Fibroblast of the conjunctiva (primary cell): ENCODE data around the gene HSF2.

Experiments used
- DNase-seq: peaks from one replicate; pipeline ENCODE4 v3.0.0-alpha.2; 2010; ENCODE audit warnings: low read depth

The HSF2 gene

DNA sequence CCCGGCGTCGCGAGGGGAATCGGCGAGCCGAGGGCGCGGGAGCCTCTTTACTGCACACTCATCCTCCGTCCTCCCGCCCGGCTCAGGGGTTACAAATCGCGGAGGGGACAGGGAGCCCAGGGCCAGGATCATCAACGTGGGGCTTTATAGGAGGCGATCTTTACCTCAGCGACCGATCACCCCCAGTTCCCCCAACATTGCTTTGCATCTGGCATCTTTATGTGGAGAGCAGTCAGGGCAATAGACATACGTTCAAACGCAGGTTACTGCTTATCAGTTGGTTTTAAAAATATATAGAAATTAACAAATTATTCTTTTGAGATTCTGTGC is 634 bp downstream of the HSF2 start:
- DNase-seq: no peak

DNA sequence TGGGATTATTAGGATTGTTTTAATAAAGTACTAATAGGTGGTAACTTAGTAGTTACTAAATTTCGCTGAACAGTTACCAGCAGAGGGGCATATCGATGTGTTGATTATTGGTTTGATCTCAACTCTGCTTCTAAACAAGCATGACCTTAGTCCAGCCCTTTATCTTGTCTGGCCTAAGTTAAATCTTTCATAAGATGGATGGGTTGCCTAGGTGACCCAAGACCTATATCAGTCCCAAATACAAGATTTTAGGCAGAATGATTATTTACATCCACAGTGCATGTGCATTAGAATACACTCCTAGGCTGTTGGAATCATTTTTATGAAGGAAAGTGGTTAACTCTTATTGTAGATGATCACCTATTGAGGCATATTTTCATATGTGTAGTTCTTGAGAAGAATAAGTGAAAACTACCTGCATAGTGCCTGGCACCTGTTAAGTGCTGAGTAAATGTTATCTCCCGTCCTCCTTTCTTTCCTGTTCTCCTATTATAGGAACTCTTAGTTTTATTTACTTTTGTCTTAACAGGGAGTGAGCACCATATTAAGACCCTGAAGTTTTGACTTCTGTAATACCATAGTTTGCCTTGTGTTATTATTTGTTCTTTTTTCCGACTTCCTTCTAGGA is 1.1 kb downstream of the HSF2 start:
- no peak for DNase-seq

DNA sequence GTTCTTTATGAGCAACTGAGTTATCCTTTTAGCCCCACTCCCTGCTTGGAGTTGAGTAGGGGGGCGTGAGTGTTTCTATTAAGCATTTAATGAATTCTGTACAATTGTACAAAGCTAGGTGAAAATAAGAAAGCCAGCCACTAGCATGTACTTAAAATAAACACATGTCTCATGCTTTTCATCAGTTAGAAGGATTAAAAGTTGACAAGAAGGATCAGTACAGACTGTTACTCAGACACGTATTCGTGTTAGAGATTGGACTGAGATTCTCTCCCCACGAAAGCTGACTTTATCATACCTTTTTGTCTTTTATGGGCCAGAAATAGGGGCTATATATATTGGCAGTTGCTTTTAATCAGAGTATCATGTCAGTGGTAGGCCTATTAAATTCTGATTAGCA is 1.7 kb downstream of the HSF2 start:
- DNase-seq: no peak

DNA sequence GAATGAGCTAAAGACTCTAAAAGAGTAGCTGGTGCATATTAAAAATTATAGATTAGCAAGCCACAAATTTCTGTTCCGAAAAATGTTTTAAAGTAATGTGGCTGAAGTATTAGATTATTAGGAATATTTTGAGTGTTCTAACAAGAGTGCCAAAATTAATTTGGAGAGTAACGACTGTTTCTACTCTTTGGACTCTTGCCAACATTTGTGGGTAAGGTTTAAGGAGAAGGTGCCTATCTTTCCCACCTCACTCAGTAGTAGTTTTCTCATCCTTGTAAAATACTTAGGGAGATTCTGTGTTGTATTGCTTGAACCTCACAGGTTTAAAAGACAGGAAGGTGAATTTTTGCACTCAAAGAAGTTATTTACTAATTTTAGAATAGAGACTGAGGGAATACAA is 5.0 kb downstream of the HSF2 start:
- DNase-seq: no peak

DNA sequence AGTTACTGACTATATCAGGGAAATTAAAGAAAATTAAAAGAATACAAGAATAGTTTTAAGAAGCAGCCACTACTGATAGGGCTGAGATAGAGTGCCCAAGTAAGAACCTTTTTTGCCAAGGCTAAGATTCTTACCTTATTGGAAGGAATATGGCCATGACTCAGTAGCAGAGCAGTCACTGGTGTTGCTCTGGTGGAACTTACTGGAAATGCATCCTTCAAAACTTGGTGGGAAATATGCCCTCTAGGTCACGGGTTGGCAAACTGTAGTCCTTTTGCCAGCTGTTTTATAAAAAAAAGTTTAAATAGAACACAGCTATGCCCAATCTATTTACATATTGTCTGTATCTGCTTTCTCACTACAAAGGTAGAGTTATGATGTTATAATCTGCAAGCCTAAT is 6.0 kb downstream of the HSF2 start:
- DNase-seq: no peak

DNA sequence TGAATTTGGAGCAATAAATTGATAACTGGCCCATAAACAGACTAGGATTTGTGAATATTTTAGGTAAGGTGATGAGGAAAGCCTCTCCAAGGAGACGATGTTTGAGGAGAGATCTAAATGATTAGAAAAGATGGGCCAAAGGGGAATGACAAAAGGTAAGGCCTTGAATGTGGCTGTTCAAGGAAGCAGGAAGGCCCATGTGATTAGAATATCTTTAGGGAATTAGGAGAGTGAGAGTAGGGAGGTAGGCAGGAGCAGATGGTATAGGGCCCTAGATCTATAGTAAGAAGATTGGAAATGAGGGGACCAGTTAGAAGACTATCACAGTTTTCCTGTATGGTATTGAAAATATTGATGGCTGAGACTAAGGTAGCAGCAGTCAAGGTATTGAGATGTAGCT is 6.7 kb downstream of the HSF2 start:
- no peak for DNase-seq

DNA sequence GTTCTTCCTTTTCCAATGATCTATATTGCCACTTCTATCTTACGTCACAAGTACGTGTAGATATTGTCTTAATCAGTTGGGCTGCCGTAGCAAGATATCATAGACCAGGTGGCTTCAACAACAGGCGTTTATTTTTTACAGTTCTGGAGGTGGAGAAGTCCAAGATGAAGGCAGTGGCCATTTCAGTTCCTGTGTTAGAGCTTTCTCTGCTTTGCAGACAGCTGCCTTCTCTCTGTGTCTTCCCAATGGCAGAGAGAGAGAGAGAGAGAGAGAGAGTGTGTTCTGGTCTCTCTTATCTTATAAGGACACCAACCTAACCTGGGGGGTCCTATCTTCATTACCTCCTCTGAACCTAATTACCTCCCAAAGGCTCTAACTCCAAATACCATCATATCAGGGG is 8.3 kb downstream of the HSF2 start:
- DNase-seq: no peak

DNA sequence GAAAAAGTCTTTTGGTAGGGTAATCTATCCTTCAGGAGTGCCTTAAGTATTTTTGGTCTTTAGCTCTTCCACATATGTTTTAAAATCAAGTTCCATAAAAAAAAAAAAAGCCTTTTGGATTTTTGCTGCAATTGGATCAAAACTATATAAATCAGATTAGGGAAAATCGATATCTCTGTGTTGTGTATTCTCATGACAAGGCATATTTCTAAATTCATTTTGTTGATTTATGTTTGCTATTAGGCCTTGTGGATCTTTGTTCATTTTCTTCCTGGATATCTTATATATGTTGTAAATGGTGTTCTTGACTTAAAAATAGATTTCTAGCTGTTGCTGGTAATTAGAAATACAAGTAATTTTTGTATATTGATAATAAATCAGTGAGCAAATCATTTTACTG is 8.8 kb downstream of the HSF2 start:
- DNase-seq: no peak

DNA sequence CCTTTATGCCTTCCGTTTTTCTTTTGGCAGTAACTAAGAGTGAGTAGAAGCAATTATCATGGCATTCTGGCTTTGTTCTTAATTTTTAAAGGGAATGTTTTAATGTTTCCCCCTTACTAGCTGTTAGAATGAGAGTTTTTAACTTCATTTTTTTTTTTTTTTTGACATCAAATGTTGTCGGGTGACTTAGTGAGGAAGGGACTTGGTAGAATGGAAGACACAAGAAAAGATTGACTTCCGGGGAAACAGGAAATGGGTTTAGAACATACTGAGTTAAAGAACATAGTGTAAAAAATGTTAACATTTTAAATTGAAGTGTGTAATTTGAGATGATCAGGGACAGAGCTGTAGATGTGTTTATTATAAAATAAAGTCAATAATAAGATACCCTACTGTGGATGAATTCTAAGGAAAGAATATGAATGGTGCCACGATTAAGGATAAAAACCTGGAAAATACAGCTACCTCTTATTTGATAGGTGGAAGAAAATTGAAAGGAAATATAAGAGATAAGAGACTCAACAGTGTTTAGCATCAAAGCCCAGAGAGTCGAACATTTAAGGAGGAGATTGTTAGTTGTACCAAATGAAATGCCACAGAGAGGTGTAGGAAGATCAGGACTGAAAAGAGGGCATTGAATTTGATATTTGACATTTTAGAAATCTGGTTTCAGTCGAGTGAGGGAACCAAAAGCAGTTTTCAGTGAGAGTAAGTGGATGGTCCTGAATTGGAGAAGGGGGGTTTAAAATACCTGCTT is 9.4 kb downstream of the HSF2 start:
- no peak for DNase-seq

DNA sequence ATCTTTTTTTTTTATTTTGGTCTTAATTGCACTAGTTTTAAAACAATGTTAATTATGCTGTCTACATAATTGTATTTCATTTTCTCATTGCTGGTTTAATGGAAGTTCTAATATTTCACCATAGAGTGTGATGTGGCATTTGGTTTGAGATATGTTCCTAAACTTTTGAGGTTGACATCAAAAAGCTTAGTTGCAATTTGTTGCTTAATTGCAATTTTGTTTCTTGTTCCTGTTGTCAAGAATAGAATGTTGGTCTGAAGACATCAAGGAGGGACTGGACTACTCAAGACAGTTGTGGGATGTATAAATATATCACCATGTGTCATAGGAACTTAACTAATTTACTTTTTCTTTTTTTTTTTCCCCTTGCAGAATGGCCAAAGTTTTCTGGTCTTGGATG is 12.5 kb downstream of the HSF2 start:
- no peak for DNase-seq

DNA sequence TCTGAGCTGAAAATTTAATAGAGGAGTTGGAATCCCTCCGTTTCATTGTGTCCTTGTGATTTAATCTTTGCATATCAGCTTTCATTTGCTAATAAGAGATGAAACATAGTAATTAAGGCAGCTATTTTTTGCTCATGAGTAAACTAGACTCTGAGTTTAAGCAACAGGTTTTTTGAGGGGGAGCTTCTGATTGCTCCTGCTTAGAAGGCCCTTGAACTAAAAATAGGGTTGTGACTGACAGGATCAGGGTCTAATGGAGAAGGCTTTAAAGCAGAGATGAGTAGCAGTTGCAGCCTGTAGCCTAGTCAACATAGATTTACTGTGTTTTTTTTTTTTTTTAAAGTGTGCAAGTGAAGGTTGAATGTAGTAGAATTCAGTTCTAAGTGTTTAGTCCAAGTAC is 17.4 kb downstream of the HSF2 start:
- DNase-seq: no peak

DNA sequence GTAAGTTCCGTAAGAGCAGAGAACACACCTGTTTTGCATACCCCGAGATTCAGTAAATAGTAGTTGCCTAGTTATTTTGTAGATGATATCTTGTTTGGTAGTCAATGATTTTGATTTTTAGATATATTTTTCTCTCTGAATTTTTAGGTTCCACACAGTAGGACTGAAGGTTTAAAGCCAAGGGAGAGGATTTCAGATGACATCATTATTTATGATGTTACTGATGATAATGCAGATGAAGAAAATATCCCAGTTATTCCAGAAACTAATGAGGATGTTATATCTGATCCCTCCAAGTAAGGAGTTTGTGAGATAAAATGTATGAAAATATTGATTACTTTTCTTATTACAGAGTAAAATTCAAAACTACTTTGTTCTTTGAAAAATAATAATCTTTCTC is 22.6 kb downstream of the HSF2 start:
- no peak for DNase-seq

DNA sequence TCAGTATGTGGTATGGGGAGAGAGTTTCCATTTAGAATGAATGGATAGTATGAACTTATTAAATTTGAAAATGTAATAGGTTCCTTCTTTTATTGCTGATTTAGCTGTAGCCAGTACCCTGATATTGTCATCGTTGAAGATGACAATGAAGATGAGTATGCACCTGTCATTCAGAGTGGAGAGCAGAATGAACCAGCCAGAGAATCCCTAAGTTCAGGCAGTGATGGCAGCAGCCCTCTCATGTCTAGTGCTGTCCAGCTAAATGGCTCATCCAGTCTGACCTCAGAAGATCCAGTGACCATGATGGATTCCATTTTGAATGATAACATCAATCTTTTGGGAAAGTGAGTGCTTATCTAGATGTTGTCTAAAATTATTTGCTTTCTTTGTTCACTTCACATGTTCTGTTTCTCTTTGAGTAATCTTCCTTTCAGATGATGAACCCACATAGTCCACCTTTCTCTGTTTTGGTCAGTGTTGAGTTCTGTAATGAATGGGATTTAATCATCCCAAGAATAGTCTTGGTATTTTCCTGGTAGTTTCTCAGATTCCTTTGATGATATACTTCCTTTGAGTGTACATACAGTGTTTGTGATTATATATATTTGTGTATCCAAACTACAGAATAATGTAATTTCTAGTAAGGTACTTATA is 23.3 kb downstream of the HSF2 start:
- DNase-seq: no peak

DNA sequence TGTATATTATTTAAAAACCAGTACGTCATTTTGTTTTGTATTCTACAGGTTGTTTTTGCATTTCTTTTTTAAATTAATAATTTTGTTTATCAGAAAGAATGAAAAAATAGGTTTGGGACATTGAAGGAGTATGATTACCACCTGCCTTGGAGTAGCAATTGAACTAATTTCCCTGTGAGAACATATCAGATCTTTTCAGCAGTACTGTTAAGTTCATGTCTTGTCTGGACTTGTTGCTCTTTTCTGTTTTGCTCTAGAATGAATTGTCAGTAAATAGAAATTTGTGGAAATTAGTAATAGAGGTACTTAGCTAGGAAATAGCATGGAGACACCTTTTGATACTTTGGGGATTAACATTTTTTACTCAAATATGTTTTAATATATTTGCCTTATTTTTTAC is 24.3 kb downstream of the HSF2 start:
- no peak for DNase-seq

DNA sequence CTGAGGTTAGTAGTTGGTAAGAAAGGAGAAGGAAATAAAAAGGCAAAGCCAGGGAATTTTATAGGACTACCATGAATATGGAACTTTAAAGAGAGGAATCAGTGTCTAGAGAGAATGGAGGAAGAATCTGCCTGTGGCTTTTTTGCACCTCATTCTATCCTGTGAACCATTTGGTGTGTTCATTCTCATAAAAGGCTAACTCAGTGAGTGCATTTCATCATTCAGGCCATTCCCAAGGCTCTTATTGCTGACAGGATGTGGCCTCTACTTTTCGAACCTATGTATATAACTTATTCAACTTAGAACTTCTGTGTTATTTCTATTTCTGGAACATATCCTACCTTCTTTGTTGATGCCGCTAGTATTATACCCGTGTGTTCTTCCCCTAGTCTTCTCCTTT is 27.1 kb downstream of the HSF2 start:
- DNase-seq: no peak

DNA sequence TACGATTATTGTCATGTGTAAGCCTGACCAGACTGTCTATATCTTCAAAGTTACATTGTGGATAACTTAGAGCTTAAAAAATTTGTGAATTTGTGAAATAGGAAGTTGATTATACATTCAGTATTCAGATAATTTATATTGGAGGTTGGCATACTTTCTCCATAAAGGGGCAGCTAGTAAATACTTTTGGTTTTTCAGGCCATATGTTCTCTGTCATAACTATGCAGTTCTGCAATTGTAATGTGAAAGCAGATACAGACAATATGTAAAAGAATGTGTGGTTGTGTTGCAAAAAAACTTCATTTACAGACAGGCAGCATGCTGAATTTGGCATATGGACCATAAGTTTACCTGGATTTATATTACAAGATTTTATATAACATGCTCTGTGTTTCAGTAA is 29.3 kb downstream of the HSF2 start:
- no peak for DNase-seq

DNA sequence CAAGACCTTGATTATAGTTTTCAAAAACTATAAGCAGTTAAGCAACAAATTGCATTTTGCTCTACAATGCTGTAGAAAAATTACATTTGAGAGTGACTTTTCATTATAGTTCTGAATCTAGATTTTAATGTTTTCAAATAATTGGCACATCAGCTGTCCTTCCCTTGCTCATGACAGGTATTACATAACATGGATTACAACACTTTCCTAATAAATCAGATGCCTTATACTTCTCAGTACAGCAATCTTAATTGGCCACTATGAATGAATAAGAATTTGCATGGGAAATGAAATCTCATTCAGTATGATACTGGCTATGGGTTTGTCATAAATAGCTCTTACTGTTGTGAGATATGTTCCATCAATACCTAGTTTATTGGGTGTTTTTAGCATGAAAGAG is 29.9 kb downstream of the HSF2 start:
- DNase-seq: no peak

DNA sequence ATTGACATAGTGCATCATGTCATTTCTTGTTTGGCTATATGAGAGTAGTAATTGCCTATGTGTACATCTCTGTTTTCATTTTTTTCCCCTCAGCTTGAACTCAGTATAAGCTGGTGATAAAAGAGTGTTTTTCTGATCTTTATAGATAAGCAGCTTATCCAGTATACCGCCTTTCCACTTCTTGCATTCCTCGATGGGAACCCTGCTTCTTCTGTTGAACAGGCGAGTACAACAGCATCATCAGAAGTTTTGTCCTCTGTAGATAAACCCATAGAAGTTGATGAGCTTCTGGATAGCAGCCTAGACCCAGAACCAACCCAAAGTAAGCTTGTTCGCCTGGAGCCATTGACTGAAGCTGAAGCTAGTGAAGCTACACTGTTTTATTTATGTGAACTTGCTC is 32.3 kb downstream of the HSF2 start:
- DNase-seq: no peak

DNA sequence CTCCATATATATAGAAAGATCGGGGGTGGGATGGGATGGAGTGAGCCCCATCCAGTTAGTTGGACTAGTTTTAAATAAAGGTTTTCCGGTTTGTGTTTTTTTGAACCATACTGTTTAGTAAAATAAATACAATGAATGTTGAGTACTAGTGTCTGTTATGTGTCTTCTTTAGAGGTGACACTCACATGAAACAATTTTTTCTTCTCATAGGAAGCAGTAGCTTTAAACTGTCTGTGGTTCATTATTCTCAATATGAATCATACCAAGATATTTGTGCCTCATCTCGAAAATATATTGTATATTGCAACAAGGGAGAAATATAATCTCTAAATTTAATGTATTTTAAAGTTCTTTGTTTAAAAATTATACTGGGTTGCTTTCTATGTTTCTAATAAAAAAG is 33.4 kb downstream of the HSF2 start:
- DNase-seq: no peak

DNA sequence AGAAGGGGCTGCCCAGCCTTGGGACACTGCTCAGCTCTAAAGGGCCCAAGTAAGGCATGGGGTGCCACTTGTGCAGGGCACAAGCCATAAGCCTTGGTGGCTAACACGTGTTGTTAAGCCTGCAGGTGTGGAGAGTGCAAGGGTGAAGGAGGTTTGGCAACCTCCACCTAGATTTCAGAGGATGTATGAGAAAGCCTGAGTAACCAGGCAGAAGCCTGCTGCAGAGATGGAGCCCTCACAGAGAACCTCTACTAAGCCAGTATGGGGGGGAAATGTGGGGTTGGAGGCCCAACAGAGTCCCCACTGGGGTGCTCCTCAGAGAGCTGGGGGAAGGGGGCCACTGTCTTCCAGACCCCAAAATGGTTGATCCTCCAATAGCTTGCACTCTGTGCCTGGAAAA is 39.5 kb downstream of the HSF2 start:
- DNase-seq: no peak

DNA sequence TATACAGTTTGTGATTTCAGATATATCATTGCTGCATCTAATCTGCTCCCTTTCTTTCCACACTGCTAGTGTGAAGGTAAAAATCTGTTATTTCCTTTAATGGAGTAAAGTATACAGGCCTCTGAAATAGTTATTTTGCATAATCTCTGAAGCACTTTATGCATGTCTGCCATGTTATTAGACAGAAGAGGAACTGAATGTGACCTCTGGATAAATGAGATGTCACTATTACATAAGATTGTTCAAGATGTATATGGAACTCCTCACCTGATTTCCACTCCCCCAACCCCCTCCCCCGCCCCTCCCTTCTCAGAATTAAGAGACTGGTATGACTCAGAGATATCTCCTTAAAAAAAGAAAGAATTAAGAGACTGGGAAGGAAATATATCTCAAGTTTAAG is 45.8 kb downstream of the HSF2 start:
- DNase-seq: no peak

DNA sequence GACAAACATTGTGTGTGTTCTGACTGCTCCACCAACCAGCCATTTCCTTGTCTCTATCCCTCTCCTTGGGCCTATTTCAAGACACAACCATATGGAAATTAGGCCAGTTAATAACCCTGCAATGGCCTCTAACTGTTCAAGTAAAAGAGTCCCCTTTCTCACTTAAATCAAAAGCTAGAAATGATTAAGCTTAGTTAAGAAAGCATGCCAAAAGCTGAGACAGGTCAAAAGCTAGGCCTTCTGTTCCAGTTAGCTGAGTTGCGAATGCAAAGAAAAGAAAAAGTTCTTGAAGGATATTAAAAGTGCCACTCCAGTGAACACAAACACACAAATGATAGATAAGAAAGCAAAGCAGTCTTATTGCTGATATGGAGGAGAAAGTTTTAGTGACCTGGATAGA is 49.6 kb downstream of the HSF2 start:
- no peak for DNase-seq

DNA sequence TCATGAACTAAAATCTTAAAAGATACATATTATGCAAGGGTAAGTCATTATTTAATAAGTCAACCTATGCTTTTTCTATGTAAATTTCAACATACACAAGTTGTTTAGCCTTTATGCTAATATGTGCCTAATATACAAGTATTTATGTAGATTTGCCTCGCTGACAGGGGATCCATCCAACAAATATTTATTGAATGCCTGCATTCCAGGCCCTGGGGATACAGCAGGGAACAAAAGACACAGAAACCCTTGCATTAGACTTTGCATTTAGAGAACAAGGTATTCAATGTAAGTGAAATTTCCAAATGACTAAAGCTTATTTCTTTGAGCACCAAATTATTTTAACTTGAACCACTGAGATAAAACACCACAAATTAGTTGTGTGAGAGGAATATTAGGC is 53.1 kb downstream of the HSF2 start:
- DNase-seq: no peak

DNA sequence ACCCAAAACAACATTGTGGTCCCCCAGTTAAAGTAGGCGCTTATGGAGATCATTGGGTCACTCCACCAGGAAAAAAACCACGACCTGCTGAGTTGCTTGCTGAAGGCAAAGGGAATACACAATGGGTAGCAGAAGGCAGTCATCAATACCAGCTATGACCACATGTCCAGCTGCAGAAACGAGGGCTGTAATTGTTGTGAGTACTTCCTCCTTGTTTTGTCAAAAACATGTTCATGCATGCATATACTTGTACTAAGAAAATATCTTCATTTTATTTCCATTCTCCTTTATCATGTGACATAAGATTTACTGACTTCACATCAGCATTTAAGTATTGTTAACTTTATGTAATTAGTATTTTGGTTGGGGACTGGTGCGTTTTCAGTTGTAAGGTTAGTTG is 55.2 kb downstream of the HSF2 start:
- DNase-seq: no peak
